ENCODE measurements around the gene RETREG2. TPM values are rescaled to one million over a fixed set of nuclear protein-coding genes. Genes with fewer than 3 reads are reported as not detected.

The RETREG2 gene
- total RNA-seq, 4 donors from 2014 or later = 37.8 to 226 (median 102) TPM

GRCh38 chr2:219220652-219221402, 42.8 kb downstream of the RETREG2 start:
- intact Hi-C loops (cut with DNase I; ENCODE audit: low total_unique reads) = loop anchor here (10.0 kb wide), 2 partner anchors 56 to 74 kb away; partner anchors contain the start of gene NHEJ1

GRCh38 chr2:219221957-219222518, 44.0 kb downstream of the RETREG2 start:
- intact Hi-C loops (cut with DNase I; ENCODE audit: low total_unique reads) = loop anchor here (10.0 kb wide), 2 partner anchors 57 to 73 kb away; partner anchors contain the start of gene NHEJ1
- H3K36me3 ChIP-seq = peaks cover 0 to 55% (median 25%) of the 10 kb centered on the region in 4 donors
- peaks cover 18 to 30% (median 27%) of the 10 kb centered on the region in 4 donors for H3K4me1 ChIP-seq
- in situ Hi-C loops (cut with MboI; ENCODE audit: low pct_ligation_motif_present in 1 of 4, low pct_unique_long_range_greater_than_20kb in 1 of 4, low sequenced_read_pairs in 3 of 4) = no loop called here
- no peak for DNase-seq
- 92 to 93% methylated on average over 2 to 16 of the region's 16 CpGs for WGBS, 2 donors (ENCODE audit: low coverage in 1 of 2)
- no peak overlapping the region for H3K4me3 ChIP-seq
- H3K9me3 ChIP-seq = no peaks in the 10 kb centered on the region
- TF ChIP-seq CTCF (IDR thresholded peaks at IDR 0.05) (no peak), EP300 (IDR thresholded peaks at IDR 0.05; ENCODE audit: low read depth) (no peak), POLR2A (IDR thresholded peaks at IDR 0.05) (no peak), POLR2AphosphoS5 (IDR thresholded peaks at IDR 0.05) (no peak)
- H3K27me3 ChIP-seq = no peaks in the 10 kb centered on the region
- no peak overlapping the region for H3K27ac ChIP-seq

More at GRCh38 chr2:219220652-219221402, 42.8 kb downstream of the RETREG2 start:
- H3K27me3 ChIP-seq = no peaks in the 10 kb centered on the region
- no peak overlapping the region for H3K27ac ChIP-seq
- H3K4me1 ChIP-seq = peaks cover 19 to 37% (median 30%) of the 10 kb centered on the region in 4 donors
- TF ChIP-seq EP300 (IDR thresholded peaks at IDR 0.05; ENCODE audit: low read depth) = no peak
- TF ChIP-seq POLR2AphosphoS5 (IDR thresholded peaks at IDR 0.05) = no peak
- no peak for TF ChIP-seq CTCF (IDR thresholded peaks at IDR 0.05)
- no peak for TF ChIP-seq POLR2A (IDR thresholded peaks at IDR 0.05)
- no peak overlapping the region for H3K4me3 ChIP-seq
- no peaks in the 10 kb centered on the region for H3K9me3 ChIP-seq
- no peak for DNase-seq
- in situ Hi-C loops (cut with MboI; ENCODE audit: low pct_ligation_motif_present in 1 of 4, low pct_unique_long_range_greater_than_20kb in 1 of 4, low sequenced_read_pairs in 3 of 4) = no loop called here
- 93% methylated on average over 19 of the region's 19 CpGs; no CpG with 5 or more reads in 1 of the 2 donors for WGBS, 2 donors (ENCODE audit: low coverage in 1 of 2)
- H3K36me3 ChIP-seq = peaks cover 0 to 55% (median 24%) of the 10 kb centered on the region in 4 donors

- in situ Hi-C loops (cut with MboI; ENCODE audit: low pct_ligation_motif_present in 1 of 4, low pct_unique_long_range_greater_than_20kb in 1 of 4, low sequenced_read_pairs in 3 of 4) = no loop called here
- no peaks in the 10 kb centered on the region for H3K9me3 ChIP-seq
- WGBS, 2 donors (ENCODE audit: low coverage in 1 of 2) = 92 to 95% methylated on average over 4 to 26 of the region's 31 CpGs
- no peak for TF ChIP-seq CTCF (IDR thresholded peaks at IDR 0.05)
- no peak for TF ChIP-seq EP300 (IDR thresholded peaks at IDR 0.05; ENCODE audit: low read depth)
- TF ChIP-seq POLR2A (IDR thresholded peaks at IDR 0.05) = no peak
- no peak for TF ChIP-seq POLR2AphosphoS5 (IDR thresholded peaks at IDR 0.05)
- no peaks in the 10 kb centered on the region for H3K27me3 ChIP-seq
- H3K36me3 ChIP-seq = peaks cover 0 to 55% (median 25%) of the 10 kb centered on the region in 4 donors
- intact Hi-C loops (cut with DNase I; ENCODE audit: low total_unique reads) = loop anchor here (10.0 kb wide), 2 partner anchors 59 to 71 kb away; partner anchors contain the start of gene NHEJ1
- no peak overlapping the region for H3K27ac ChIP-seq
- H3K4me1 ChIP-seq = peaks cover 19 to 31% (median 27%) of the 10 kb centered on the region in 4 donors
- no peak overlapping the region for H3K4me3 ChIP-seq
- no peak for DNase-seq
These were observed 45.9 kb downstream of the RETREG2 start for GRCh38 chr2:219223831-219224610.

Data from transverse colon (tissue), 4 donors.